HG03066 (cell line): Measurements from ENCODE around the gene RREB1.
A peak's percentile ranks its signal among the peaks of the same experiment; 100 is the strongest.

Source experiments
- ATAC-seq: cut with Tn5 transposase; IDR thresholded peaks from one replicate; pipeline ENCODE4 v1.9.1; 2021; ENCODE audit warnings: low read depth; ENCODE audit not compliant: unreplicated experiment

RREB1 gene

GRCh38 chr6:7124114-7124513 lies 16.4 kb downstream of the RREB1 start:
- no peak for ATAC-seq

DNA sequence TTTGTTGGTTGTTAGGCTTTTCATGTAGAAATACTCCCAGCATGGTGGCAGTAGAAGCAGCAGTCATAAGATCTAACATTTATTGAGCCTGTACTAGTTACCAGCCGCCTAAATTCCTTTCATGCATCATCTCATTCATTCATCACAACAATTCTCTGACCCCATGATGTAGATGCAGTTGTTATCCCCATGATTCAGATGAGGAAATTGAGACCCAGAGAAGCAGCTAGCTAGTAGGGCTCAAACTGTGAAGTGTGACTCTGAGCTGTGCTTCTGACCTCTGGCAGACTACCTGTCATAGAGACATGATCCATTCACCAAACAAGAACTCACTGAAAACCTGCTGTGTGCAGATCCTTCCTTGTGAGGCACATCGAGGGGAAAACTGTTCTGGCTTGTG lies 16.9 kb downstream of the RREB1 start:
- no peak for ATAC-seq

DNA sequence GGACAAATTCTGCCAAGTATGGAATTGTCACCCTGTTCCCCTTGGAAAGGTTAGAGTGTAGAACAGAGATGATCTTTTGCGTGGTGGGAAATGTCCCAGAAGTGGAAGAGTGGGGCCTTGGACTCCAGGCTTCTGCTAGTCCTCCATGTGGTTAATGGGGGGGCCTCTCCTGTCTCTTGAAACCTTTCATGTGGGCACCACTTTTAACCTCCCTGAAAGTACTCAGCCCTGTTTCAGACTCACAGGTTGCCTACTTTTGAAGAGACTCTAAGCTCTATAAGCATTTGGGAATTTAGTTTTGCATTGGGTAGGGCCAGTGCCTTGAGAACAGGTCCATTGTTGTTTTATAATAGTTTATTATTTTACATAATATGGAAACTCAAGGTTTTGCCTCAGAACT lies 17.5 kb downstream of the RREB1 start:
- no peak for ATAC-seq

GRCh38 chr6:7126754-7127153 lies 19.0 kb downstream of the RREB1 start:
- no peak for ATAC-seq

- no peak for ATAC-seq
Observed at GRCh38 chr6:7127680-7128079, 19.9 kb downstream of the RREB1 start.

DNA sequence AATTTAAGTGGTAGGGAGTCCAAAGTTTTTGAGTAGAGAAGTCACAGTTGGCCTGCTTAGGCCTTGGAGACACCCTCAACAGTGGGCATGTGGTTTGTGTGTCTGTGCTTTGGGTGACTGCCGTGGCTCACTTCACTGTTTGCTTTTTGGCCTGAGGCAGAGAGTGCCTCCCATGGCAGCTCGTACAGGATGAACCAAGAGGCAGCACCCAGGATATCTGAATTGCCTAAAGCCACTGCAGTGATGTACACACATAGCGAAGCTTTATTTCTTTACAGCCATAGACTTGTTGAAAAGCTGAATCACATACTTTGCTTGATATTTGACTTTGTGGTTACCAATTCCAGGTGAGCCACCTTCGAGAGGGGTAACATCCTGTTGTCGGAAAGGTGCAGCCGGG lies 21.6 kb downstream of the RREB1 start:
- no peak for ATAC-seq

DNA sequence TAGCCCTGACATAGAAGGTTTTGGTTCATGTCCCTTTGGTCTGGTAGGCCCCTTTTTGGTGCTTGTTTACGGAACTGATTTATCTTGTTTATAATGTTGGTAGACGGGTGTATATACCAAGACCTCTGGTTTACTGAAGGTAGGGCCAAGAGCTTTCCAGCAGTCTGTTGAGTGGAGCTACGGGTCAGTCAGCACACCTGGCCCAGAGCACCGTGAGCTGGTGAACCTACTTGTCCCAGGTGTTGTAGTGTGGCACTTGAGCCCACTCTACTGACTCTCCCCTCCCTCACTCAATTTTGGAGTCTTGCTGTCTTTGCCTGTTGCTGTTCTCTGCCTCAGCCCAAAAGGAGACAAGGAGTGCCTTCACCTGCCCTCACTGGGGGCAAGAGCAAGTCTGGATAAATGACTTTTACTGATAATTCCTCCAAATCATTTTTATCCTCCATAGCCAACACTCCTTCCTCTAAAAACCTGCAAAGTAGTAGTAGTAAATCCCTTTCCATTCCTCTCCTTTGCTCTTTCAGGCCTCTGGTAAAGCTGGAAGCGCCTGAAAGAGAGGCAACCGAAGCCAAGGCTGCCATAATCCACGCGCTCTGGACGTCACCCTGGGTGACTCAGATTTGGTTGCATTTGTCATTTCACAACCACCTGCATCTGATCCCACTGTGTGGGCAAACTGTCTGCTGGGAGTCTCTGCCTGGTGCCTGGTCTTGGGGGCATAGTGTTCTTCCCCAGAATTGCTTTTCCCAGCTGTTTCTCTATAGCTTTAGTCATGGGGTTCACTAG lies 22.2 kb downstream of the RREB1 start:
- ATAC-seq, result no peak

GRCh38 chr6:7131390-7131789 lies 23.6 kb downstream of the RREB1 start:
- ATAC-seq, result no peak

DNA sequence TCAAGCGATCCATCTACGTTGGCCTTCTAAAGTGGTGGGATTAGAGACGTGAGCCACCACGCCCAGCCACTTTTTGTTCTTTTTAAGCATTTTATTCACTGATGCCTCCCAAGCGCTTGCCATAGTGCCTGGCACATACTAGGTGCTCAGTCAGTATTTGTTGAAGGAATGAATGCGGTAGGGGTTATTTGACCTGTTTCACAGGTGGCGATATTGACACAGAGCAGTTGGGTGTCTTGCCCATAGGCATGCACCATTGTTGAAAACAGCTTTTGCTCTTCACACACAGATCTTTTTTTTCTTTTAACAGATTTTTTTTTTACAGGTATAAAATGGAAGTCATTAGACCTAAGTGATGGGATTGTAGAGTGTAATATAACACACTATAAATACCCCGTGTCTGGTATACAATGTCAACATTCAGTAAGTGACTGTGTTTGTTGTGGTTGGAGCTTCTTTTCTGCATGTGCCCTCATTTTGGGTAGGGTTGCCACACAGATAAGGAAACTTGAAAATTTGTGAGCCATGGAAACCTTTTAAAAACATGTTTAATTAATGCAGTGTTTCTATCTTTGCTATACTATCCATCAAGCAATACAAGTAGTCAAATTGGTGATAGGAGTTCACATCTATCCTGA lies 24.8 kb downstream of the RREB1 start:
- ATAC-seq, result no peak

DNA sequence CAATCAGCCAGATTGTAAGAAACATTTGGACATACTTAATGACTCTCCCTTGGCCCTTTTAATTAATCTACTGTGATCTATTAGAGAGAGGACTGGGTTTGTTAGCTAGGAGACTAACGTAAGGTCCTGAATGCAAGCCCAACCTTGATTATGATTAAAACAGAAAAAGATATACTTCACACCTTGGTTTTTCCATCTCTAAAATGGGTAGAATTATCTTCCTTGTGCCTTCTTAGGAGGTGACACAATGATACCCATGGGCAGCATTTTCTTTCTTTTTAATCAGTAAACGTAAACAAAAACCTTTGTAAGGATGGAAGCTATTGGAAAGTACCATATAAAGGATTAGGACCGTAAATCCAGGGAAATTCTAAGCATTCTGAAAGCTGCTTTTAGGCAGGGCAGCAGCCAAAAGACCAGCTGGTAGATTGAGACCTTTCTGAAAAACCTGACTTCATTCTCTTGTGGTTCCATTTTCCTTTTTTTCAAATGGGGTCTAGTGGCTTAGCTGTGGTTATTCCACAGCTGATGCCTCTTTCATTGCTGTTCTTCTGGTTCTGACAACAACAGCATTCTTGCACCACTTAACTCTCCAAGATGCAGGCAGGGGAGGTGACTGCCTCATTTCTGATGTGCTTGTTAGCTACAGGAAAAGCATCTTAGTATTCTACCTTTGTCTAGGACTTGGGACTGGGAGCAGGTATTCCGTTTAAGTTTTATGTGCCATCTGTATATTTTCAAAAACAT lies 27.4 kb downstream of the RREB1 start:
- ATAC-seq, result no peak

DNA sequence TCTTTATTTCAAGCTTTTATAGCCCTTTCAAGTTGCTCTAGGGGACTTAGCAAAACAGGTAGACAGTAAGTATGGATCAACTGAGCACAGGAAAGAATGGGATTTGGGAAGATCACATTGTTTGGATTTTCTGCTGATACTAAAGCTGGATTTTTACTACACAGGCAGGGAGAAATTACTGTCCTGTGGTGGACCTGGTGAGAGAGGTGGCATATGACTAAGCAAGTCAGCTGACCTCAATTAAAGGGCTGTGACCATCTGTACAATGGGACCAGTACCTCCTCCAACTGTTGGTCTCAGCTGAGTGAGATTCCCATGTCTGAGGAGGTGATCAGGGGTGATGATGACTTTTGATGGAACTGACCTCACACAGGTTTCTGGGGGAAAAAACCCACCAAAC lies 28.0 kb downstream of the RREB1 start:
- no peak for ATAC-seq

GRCh38 chr6:7136859-7137334 lies 29.1 kb downstream of the RREB1 start:
- ATAC-seq, result peak; percentile 39

GRCh38 chr6:7137335-7138045 lies 29.7 kb downstream of the RREB1 start:
- ATAC-seq, result peak; percentile 45

DNA sequence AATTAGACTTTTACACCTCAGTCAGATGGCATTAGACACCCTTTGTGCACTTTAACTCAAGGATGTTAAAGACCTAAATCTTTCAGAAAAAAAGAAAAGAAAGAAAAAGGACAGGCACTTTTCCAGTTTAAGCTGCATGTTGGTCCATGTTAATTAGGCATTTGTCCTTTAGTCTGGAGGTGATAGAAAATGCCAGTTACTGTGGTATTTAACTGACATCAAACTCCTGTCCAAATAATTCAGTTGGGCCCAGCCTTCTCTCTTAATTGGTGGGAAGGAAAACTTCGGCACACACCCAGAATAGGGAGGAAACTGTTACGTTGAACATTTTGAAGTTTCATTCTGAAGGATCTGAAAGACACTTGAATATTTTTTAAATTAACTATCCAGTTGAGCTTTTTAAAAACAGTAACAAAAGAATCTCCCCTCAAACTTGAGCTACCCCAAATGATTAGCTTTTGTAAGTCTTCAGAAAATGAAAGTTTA lies 30.3 kb downstream of the RREB1 start:
- ATAC-seq, result no peak

- no peak for ATAC-seq
Observed at GRCh38 chr6:7138921-7139358, 31.2 kb downstream of the RREB1 start.

- no peak for ATAC-seq
Observed at GRCh38 chr6:7139835-7140470, 32.2 kb downstream of the RREB1 start.

DNA sequence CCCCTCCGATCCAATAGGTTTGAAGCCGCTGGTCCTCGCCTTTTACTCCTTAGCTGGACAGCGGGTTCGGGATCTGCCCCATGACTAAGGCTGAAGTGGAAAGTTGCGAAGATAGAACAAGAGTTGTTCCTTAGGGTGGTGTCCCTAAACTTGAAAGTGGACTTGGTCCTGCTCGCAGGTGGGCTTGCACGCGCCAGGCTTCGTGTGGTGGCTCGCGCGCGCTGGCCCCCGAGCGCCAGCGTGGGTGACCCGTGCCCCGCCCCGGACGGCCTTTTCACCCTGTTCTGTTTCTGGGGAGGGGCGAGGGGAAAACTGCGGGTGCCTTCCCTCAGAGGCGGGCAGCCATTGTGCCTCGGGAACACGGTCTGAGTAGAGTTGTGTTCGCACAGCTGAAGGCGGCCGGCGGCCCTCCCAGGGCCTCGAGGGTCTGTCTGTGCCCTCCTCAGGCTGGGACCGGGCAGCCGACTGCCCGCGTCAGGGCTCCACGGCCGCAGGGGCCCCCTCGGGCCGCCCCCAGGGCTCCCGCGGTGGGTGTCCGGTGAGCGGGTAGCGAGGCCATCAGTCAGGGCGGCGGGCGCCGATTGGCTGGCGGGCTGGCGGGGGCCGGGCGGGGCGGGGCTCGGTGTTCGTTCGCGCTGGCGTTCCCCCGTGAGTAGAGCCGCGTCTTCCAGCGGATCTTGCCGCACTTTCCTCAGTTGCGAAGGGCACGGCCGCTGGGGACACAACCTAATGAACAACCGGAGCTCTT lies 33.0 kb downstream of the RREB1 start:
- peak; percentile 48 for ATAC-seq

- ATAC-seq, result no peak
Observed at GRCh38 chr6:7142228-7142801, 34.6 kb downstream of the RREB1 start.

- no peak for ATAC-seq
Observed at GRCh38 chr6:7142918-7143475, 35.2 kb downstream of the RREB1 start.
